Effector memory CD8-positive, alpha-beta T cell (primary cell): Measurements from ENCODE around the gene EYS.
"Not testable (repeated sequence)": the region's sequence is repeated elsewhere in the genome, so short reads cannot be mapped to it uniquely, and the experiment has no call there.

Source experiments
- ATAC-seq: fragments of 150-1000 bp; cut with Tn5 transposase; replicated peaks from 2 replicates; pipeline ENCODE4 v1.10.0; 2021; ENCODE audit warnings: mild to moderate bottlenecking, moderate library complexity
- DNase-seq, 3 experiments: peaks; one replicate each; pipeline ENCODE4 v3.0.0; 2021
- H3K27ac Mint-ChIP-seq, 2 donors: one replicate each; pipeline ENCODE4 v1.8.0; 2022; ENCODE audit warnings: mild to moderate bottlenecking in 2 of 2, mixed read lengths in 2 of 2, moderate library complexity in 2 of 2
- H3K27me3 Mint-ChIP-seq, 2 donors: one replicate each; pipeline ENCODE4 v1.8.0; 2022; ENCODE audit warnings: mixed read lengths in 2 of 2
- H3K36me3 Mint-ChIP-seq: one replicate; pipeline ENCODE4 v1.8.0; 2022; ENCODE audit warnings: mild to moderate bottlenecking, moderate library complexity, mixed read lengths; ENCODE audit not compliant: insufficient read depth
- H3K4me1 Mint-ChIP-seq, 2 donors: one replicate each; pipeline ENCODE4 v1.8.0; 2022; ENCODE audit warnings: low read depth in 2 of 2, mixed read lengths in 2 of 2
- H3K4me3 Mint-ChIP-seq, 2 donors: one replicate each; pipeline ENCODE4 v1.8.0; 2022; ENCODE audit warnings: mild to moderate bottlenecking in 2 of 2, mixed read lengths in 2 of 2, moderate library complexity in 2 of 2
- H3K9me3 Mint-ChIP-seq, 2 donors: one replicate each; pipeline ENCODE4 v1.8.0; 2022; ENCODE audit warnings: mixed read lengths in 2 of 2

EYS gene

DNA sequence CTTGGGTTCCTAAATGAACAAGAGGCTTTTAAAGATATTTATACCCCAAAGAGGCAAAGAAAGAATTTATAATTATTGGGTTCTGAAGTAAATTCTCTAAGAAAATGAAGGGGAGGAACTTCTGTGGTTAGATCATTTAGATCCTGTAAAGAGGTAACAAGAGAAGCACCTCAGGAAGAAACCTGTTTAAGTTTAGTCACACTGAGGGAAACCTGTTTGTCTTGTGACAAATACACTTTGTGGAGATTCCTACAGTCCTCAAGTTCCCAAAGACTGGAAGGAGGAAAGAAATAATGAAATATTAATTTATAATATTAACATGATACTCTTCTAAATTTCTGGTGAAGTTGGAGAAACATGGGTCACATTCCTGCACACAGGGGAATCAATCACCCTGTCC, 647.5 kb downstream of the EYS start:
- H3K36me3 Mint-ChIP-seq, result no peaks in the 10 kb centered on the region
- H3K4me1 Mint-ChIP-seq, result no peaks in the 10 kb centered on the region
- no peak overlapping the region for H3K4me3 Mint-ChIP-seq

GRCh38 chr6:65055545-65055944, 651.5 kb downstream of the EYS start:
- H3K9me3 Mint-ChIP-seq, result peaks cover 0 to 4% of the 10 kb centered on the region in 2 donors
- H3K27ac Mint-ChIP-seq, result no peak overlapping the region
- H3K27me3 Mint-ChIP-seq, result no peaks in the 10 kb centered on the region
- DNase-seq (no peak), ATAC-seq (no peak)
- no peak overlapping the region for H3K4me3 Mint-ChIP-seq
- H3K36me3 Mint-ChIP-seq, result no peaks in the 10 kb centered on the region
- no peaks in the 10 kb centered on the region for H3K4me1 Mint-ChIP-seq

More for the DNA sequence above, 647.5 kb downstream of the EYS start:
- DNase-seq (no peak), ATAC-seq (no peak)
- H3K27me3 Mint-ChIP-seq, result no peaks in the 10 kb centered on the region
- H3K27ac Mint-ChIP-seq, result no peak overlapping the region
- H3K9me3 Mint-ChIP-seq, result peaks cover 5 to 7% of the 10 kb centered on the region in 2 donors

DNA sequence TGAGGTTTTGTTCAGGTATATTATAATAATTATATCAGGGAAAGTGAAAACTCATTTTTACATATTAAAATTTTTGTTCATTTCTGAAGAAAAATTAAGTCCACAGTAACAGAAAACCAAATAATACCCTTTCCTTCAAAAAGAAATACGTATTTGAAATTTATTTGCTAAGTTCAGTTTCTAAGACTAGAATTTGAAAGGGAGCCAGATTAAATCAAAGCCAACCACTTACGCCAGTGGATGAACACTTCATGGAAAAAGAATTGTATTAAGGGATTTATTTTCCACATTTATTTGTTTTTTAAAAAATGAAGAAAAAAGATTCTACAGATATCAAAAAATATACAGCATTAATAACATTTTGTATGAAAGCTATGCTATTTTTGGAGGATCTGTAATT, 654.4 kb downstream of the EYS start:
- DNase-seq (no peak), ATAC-seq (no peak)
- Mint-ChIP-seq H3K4me1 (no peaks in the 10 kb centered on the region), H3K27me3 (no peaks in the 10 kb centered on the region), H3K27ac (no peak overlapping the region), H3K36me3 (no peaks in the 10 kb centered on the region), H3K9me3 (peaks cover 5 to 12% of the 10 kb centered on the region in 2 donors), H3K4me3 (no peak overlapping the region)

DNA sequence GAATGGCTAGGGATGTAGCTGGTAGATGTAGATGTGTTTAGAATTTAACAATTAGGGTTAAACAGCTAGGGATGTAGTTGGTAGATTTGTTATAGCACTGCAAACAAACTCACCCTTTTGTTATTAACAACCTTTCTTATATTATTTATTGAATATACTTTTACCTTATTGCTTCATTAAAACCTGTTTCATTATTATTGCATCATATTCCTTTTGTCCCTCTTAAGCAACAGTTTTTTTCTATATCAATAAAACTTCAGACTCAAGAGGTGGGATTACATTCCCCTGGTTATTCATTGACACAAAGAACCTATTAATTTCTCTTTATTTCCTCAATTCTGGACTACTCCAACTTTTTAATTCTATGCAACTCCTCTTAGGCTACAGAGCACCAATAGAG, 661.2 kb downstream of the EYS start:
- Mint-ChIP-seq H3K4me1 (no peaks in the 10 kb centered on the region), H3K27me3 (no peaks in the 10 kb centered on the region), H3K27ac (no peak overlapping the region), H3K36me3 (no peaks in the 10 kb centered on the region), H3K4me3 (no peak overlapping the region), H3K9me3 (peaks cover 5 to 28% of the 10 kb centered on the region in 2 donors)
- no peak for ATAC-seq
- DNase-seq, result no peak

- no peak for ATAC-seq
- Mint-ChIP-seq H3K27ac (no peak overlapping the region), H3K27me3 (no peaks in the 10 kb centered on the region), H3K4me3 (no peak overlapping the region), H3K36me3 (peaks cover 3% of the 10 kb centered on the region), H3K4me1 (no peaks in the 10 kb centered on the region), H3K9me3 (peaks cover 2 to 14% of the 10 kb centered on the region in 2 donors)
- DNase-seq, result no peak
These were observed 693.0 kb downstream of the EYS start for GRCh38 chr6:65014006-65014405.

- no peaks in the 10 kb centered on the region for H3K27me3 Mint-ChIP-seq
- no peak overlapping the region for H3K4me3 Mint-ChIP-seq
- DNase-seq (no peak), ATAC-seq (no peak)
- H3K4me1 Mint-ChIP-seq, result no peaks in the 10 kb centered on the region
- no peaks in the 10 kb centered on the region for H3K36me3 Mint-ChIP-seq
- H3K27ac Mint-ChIP-seq, result no peak overlapping the region
- H3K9me3 Mint-ChIP-seq, result peaks cover 6 to 28% of the 10 kb centered on the region in 2 donors
These were observed 700.2 kb downstream of the EYS start for GRCh38 chr6:65006788-65007187.

DNA sequence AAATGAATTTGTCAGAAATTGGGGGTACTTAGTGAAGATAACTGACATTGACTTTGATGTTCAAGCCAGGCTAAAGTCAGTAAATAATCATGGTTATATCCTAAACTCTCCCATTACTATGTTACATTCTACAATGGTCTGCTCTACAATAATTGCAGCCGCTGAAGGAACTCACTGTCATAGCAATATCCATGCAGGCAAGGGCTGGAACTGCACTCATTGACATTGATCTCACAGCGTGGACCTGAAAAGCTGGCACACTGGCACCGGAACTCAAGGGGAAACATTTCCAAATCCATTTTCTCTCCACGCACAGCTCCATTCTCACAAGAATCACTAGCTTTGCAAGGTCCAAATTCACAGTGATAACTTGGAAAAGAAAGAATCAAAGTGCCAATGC, 702.7 kb downstream of the EYS start:
- H3K27me3 Mint-ChIP-seq, result no peaks in the 10 kb centered on the region
- H3K27ac Mint-ChIP-seq, result no peak overlapping the region

GRCh38 chr6:65002882-65003281, 704.1 kb downstream of the EYS start:
- H3K27ac Mint-ChIP-seq, ATAC-seq, H3K4me1 Mint-ChIP-seq, DNase-seq, H3K4me3 Mint-ChIP-seq, H3K27me3 Mint-ChIP-seq, H3K36me3 Mint-ChIP-seq: not testable (repeated sequence)
- peaks cover 7 to 24% of the 10 kb centered on the region in 2 donors for H3K9me3 Mint-ChIP-seq

More for the DNA sequence above, 702.7 kb downstream of the EYS start:
- H3K36me3 Mint-ChIP-seq, result no peaks in the 10 kb centered on the region
- DNase-seq (no peak), ATAC-seq (no peak)
- no peak overlapping the region for H3K4me3 Mint-ChIP-seq
- H3K4me1 Mint-ChIP-seq, result no peaks in the 10 kb centered on the region
- peaks cover 7 to 17% of the 10 kb centered on the region in 2 donors for H3K9me3 Mint-ChIP-seq

GRCh38 chr6:65000815-65001214, 706.2 kb downstream of the EYS start:
- no peaks in the 10 kb centered on the region for H3K36me3 Mint-ChIP-seq
- H3K4me3 Mint-ChIP-seq, result no peak overlapping the region
- H3K27ac Mint-ChIP-seq, result no peak overlapping the region
- DNase-seq (no peak), ATAC-seq (no peak)
- H3K27me3 Mint-ChIP-seq, result no peaks in the 10 kb centered on the region
- H3K9me3 Mint-ChIP-seq, result peaks cover 8 to 19% of the 10 kb centered on the region in 2 donors
- H3K4me1 Mint-ChIP-seq, result no peaks in the 10 kb centered on the region

- Mint-ChIP-seq H3K27ac (no peak overlapping the region), H3K27me3 (no peaks in the 10 kb centered on the region), H3K36me3 (no peaks in the 10 kb centered on the region), H3K9me3 (peaks cover 4 to 10% of the 10 kb centered on the region in 2 donors), H3K4me1 (no peaks in the 10 kb centered on the region), H3K4me3 (no peak overlapping the region)
- ATAC-seq (no peak), DNase-seq (no peak)
These were observed 708.8 kb downstream of the EYS start for GRCh38 chr6:64998204-64998603.

- H3K27ac Mint-ChIP-seq, result no peak overlapping the region
These were observed 710.7 kb downstream of the EYS start for GRCh38 chr6:64996301-64996700.

DNA sequence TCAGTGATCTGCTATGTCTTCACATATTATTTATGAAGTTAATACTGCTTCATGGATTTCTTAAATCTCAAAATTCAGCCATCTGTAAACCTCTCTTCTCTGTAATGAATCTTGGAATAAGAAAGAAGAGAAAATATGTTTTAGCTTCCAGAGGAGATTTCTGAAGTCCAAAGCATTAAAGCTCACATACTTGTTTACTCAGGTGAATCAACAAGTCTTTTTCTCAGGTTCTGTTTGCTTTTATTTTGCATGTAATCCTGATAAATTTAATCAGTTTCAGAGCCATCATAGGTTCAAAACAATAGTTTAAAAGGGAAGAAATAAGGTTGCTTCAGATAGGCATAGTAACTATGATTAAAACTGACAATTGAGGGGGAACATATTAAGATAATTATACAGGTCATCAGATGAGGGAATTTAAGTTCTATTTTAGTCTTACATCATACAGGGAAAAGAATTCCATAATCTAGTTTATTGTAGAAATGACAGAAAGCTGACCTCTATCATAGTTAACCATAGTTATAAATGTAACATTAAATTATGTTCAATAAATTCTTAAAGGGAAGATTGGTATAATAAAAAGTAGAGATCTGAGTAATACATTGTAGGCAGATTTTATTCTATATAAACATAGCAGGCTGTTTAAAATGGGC, 716.2 kb downstream of the EYS start:
- no peak overlapping the region for H3K27ac Mint-ChIP-seq
- ATAC-seq, result no peak
- no peak for DNase-seq

More at GRCh38 chr6:64996301-64996700, 710.7 kb downstream of the EYS start:
- no peaks in the 10 kb centered on the region for H3K27me3 Mint-ChIP-seq
- no peak for ATAC-seq
- H3K36me3 Mint-ChIP-seq, result no peaks in the 10 kb centered on the region
- DNase-seq, result no peak
- no peak overlapping the region for H3K4me3 Mint-ChIP-seq
- H3K9me3 Mint-ChIP-seq, result peaks cover 4 to 10% of the 10 kb centered on the region in 2 donors
- no peaks in the 10 kb centered on the region for H3K4me1 Mint-ChIP-seq

GRCh38 chr6:64988148-64988547, 718.9 kb downstream of the EYS start:
- no peaks in the 10 kb centered on the region for H3K4me1 Mint-ChIP-seq
- no peak overlapping the region for H3K27ac Mint-ChIP-seq
- ATAC-seq, result no peak
- peaks cover 0 to 4% of the 10 kb centered on the region in 2 donors for H3K9me3 Mint-ChIP-seq
- H3K4me3 Mint-ChIP-seq, result no peak overlapping the region
- no peaks in the 10 kb centered on the region for H3K36me3 Mint-ChIP-seq
- DNase-seq, result no peak
- H3K27me3 Mint-ChIP-seq, result no peaks in the 10 kb centered on the region

More for the DNA sequence above, 716.2 kb downstream of the EYS start:
- Mint-ChIP-seq H3K4me1 (no peaks in the 10 kb centered on the region), H3K4me3 (no peak overlapping the region), H3K36me3 (no peaks in the 10 kb centered on the region), H3K9me3 (peaks cover 0 to 2% of the 10 kb centered on the region in 2 donors), H3K27me3 (no peaks in the 10 kb centered on the region)

- no peak overlapping the region for H3K27ac Mint-ChIP-seq
- no peak for DNase-seq
- no peaks in the 10 kb centered on the region for H3K4me1 Mint-ChIP-seq
- peaks cover 0 to 4% of the 10 kb centered on the region in 2 donors for H3K9me3 Mint-ChIP-seq
- H3K27me3 Mint-ChIP-seq, result no peaks in the 10 kb centered on the region
- H3K36me3 Mint-ChIP-seq, result no peaks in the 10 kb centered on the region
- no peak for ATAC-seq
- H3K4me3 Mint-ChIP-seq, result no peak overlapping the region
These were observed 720.0 kb downstream of the EYS start for GRCh38 chr6:64987066-64987465.
